ENCODE measurements around the gene CES3.
A peak's percentile ranks its signal among the peaks of the same experiment; 100 is the strongest.

The CES3 gene
- 0.14 to 0.48 reads per million in 2 donors for total RNA-seq

GRCh38 chr16:66961065-66961744, at the start of gene CES3:
CES3 (plus strand) TSS chr16:66961266; CDS start chr16:66961308, 42 bp downstream.
- DNase-seq, result peak; percentile 35

GRCh38 chr16:66911801-66912200, 49.3 kb upstream of the CES3 start:
- DNase-seq, result no peak

- no peak for DNase-seq
Observed at GRCh38 chr16:66913081-66913480, 48.0 kb upstream of the CES3 start.

DNA sequence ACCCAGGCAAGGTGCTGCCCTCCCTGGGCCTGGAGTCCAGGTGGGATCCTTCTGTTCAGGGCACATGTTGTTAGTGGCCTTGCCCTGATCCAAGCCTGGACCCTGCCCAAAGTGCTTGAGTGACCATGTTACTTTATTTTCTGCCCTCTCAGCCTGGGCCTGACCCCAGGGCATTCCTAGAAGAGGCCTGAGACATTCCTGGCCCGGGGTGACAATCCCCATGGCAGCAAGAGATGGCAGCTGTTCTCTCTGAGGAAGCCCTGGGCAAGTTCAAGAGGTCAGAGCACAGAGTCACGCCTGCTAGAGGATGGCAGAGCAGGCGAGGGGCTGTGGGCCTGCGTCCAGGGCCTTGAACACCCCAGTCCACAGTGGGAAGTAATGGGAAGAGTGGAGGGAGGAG, 47.4 kb upstream of the CES3 start:
- no peak for DNase-seq

GRCh38 chr16:66914541-66914940, 46.5 kb upstream of the CES3 start:
- DNase-seq, result no peak

DNA sequence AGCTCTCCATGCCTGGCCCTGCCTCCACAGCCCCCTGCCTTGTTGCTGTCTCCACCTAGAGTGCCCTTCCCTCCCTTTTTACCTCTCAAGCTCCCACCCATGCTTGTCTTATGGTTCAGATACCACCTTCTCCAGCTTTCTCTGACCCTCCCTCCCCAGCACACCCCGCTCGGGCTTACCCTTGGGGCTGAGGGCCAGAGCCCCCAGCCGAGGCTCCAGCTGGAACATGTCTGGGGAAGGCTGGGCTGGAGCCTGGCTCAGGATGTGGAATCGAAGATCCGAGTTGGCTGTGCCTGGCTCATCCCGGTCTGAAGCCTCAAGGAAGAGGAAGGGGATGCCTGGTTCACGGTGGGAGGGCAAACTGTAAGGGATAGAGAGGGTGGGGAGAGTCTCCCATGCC, 46.0 kb upstream of the CES3 start:
- no peak for DNase-seq

DNA sequence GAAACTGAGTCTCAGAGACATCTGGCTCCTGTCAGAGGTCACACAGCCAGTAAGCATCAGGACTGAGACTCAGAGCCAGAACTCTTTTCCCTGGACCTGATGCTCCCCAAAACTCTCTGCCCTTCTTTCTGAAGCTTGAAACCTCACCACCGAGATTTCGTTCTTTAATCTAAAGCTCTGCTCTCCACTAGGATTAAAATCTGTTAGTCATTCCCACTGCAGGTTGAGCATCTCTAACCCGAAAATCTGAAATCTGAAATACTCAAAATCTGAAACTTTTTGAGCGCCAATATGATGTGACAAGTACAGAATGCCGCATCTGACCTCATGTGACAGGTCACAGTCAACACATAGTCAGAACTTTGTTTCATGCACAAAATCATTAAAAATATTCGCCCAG, 44.5 kb upstream of the CES3 start:
- no peak for DNase-seq

DNA sequence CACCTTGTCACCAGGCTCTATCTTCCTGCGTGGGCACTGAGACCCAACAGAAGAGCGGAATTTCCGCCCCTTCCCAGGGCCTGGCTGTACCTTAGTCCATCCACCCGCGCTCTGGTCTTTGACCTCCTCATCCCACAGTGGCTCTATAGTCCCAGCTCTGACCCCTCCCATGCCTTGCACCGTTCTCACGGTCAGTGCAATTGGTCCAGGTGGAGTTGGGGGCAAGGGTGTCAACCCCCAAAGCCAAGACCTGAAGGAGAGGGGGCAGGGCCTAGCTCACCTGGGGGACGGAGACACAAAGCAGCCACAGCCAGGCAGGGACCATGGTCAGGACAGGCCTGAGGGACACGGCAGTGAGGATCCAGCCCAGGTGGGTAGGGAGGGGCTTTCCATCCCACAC, 43.3 kb upstream of the CES3 start:
- no peak for DNase-seq

DNA sequence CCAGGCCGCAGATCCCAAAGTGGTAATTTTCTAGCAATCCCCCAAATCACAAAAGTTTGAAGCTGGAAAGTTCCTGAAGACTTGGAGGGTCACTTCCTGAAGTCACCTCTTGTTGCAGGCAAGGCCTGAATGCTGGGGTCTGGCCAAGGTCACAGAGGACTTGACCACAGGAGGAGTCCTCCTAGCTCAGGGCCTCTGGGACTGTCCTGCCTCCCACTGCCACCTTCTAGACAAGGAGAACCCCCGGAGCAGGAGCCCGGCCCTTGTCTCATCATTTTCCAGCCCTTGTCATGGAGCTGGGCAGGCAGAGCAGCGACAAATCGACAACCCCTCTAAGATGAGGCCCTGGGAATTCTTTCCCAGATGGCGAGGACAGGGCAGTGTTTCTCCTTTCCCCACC, 42.7 kb upstream of the CES3 start:
- DNase-seq, result no peak

DNA sequence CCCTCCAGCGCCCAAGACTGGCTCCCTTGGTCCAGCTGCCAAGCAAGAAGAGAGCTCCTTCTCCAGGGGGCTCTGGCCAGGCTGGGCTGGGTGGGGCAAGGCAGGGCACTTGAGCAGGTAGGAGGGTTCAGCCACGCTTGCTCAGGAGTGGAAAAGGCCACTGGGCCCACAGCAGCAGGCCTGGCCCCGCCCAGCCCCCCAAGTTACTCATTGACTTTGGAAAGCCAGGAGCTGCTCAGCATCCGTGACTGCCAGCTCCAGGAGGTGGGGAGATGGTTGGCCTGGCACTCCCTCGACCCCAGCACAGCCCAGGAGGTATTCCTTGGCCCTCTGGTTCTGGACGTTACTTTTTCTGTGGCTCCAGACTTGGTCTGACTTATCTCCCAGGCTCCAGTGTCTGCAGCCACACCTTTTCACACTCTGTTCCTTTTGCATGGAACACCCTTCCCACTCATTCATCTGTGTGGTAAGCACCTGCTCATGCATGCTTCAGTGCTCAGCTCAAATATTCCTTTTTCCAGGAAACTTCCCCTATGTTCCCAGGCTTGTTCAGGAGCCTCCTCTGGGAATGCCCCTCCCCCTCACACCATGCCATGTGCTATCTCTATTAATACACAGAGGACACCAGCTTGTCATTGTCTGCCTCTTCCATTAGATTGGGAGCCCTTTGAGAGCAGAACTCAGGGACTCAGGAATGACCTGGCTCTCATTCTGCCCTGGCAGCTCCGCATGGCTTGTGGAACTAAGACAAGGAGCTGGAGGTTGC, 42.1 kb upstream of the CES3 start, which contains the start of gene CDH16:
Gene CDH16, minus strand, starts transcription at position 83 of the 766 bp plus-strand sequence. CDS start 820 bp downstream, outside the sequence.
- no peak for DNase-seq

GRCh38 chr16:66919569-66920298, 41.3 kb upstream of the CES3 start:
- DNase-seq, result no peak

DNA sequence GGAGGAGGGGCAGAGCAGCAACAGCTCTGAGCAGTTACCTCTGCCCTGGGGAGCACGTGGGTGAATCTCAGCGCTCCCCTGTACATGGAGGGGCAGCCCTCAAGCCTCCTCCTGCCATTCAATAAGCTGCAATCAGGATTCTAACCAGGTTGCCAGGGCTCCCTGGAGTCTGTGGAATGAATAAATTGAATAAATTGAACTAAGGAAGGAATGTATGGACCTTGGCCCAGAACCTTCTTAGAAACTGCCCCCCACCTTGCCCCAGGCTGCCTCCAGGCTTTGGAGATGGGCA, 40.8 kb upstream of the CES3 start:
- DNase-seq, result no peak

- DNase-seq, result no peak
Observed at GRCh38 chr16:66920924-66921680, 40.0 kb upstream of the CES3 start.

DNA sequence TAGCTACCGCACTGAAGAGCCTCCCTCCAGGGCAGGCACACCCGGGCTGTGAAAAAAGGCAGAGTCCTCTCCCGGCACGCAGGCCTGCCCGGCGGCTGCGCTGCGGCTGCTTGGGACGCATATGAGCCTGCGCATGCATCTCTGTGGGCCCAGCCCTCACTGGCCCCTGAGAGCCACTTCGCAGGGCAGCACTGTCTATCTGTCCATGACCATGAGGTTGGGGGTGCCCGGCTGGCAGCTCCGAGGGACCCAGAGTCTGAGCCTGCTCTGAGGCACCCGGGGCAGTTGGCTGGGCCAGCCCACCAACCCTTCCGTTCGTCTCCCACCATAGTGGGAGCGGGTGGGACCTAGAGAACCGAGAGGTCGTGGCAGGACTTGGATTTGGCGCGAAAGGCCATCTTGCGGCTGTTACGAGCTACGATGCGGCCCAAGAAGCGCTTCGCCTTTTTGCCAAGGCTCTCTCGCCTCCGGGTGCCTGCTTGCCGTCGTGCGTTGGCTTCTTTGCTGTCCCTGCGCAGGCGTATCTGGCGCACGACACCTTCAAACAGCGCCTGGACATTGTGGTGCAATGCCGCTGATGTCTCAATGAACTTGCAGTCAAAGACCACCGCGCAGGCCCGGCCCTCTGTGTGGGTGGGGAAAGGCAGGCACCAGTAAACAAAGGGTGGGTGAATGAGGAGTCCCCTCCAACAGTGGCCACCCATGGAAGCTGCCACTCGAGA, 39.2 kb upstream of the CES3 start:
- no peak for DNase-seq

DNA sequence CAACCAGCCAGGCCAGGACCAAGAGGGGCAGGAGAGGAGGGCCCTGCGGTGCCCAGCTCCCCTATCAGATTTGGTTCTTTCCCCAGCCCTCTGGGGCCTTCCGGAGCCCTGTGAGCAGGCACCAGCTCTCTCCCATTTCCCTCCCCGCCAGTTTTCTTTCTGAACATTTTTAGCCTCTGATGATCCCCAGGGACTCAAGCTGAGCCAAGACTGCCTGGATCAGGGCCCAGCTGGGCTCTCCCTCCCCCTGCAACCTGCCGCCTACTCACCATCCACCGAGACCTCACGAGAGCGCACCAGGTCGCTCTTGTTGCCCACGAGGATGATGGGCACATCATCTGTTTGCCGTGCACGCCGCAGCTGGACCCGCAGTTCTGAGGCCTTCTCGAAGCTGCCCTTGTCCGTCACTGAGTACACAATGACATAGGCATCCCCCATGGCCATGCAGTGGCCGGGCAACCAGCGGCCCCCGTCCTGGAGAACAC, 37.8 kb upstream of the CES3 start:
- no peak for DNase-seq

GRCh38 chr16:66923866-66924265, 37.2 kb upstream of the CES3 start:
- no peak for DNase-seq

- DNase-seq, result peak; percentile 18
Observed at GRCh38 chr16:66924527-66925321, 36.3 kb upstream of the CES3 start.

GRCh38 chr16:66925322-66925840, 35.7 kb upstream of the CES3 start, which contains the start of gene RRAD:
RRAD (minus strand) TSS chr16:66925535; CDS start chr16:66925179, 356 bp downstream.
- DNase-seq, result no peak

GRCh38 chr16:66926171-66926947, 34.7 kb upstream of the CES3 start:
- no peak for DNase-seq

DNA sequence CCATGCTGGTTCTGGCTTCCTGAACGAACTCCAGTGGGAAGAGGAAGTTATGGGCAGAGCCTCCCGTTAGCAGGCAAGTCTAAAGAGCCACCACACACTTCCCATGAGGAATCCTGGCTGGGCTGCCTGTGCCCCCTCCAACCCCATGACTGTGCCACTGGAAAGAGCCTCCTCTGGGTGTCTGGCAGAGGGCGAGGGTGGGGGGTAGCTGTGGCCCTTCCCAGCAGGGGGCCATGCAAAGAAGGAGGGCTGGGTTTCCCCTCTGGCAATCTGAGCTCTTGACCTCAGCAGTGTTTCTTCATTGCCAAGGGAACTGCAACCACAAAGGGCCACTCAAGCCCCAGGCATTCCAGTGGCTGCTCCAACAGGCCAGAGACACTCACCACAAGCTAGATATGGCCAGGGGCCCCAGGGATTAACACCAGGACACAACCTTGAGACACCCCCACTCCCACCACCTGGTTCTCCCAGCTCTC, 34.1 kb upstream of the CES3 start:
- no peak for DNase-seq
